ENCODE data around the gene LRRC75A.
"Not testable (repeated sequence)": the region's sequence is repeated elsewhere in the genome, so short reads cannot be mapped to it uniquely, and the experiment has no call there.

The LRRC75A gene

DNA sequence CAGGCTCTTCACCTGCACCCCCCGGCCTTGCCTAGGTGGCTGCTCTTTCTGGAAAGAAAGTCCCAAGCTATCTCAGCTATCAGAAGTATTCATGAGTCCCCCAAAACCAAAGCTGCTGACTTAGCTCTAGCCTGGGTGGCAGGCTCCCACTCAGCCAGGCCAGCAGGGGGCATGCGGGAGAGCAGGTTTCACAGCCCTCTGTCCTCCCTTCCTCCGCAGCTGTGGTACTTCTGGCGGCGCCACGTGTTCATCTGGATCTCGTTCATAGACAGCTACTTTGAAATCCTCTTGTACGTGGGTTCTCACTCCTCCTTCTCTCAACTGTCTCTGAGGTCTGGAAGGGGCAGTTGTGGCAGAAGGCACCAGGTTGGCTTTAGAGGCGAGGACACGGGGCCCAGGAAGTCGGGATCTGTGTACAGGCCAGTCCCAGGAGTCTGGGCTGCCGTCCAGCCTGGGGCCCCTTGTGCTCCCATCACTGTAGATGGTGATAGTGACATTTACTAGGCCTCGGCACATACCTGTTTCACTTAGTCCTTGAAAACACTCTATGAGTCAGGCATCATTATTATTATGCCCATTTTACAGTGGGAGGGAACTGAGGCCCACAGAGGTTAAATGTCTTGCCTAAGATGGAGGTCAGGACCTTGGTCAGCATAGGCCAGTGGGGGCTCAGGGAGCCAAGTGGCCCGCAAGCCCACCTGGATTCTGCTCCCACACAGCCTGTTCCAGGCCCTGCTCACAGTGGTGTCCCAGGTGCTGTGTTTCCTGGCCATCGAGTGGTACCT lies 63.7 kb downstream of the LRRC75A start:
- DNase-seq = peak; percentile 34 to 36

DNA sequence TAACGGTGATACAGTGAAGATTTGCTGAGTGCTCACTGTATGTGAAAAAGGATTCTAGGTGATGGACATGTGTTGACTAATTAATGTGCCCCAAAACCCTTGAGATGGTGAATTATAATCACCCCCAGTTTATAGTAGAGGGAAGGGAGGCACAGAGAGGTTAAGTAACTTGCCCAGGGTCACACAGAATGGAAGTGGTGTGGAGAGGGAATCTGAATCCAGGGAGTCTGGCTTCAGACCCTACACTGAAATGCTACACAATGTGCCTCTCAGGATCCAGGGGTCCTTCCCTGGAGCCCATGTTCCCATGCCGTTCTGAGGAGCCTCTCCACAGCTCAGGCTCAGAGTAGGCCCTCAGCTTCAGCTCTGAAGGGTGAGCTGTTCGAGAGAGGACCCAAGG lies 65.0 kb downstream of the LRRC75A start:
- DNase-seq = no peak

GRCh38 chr17:16425698-16426659 lies 66.0 kb downstream of the LRRC75A start:
- no peak for DNase-seq

GRCh38 chr17:16425202-16425601 lies 66.8 kb downstream of the LRRC75A start:
- DNase-seq = no peak

GRCh38 chr17:16423226-16423872 lies 68.6 kb downstream of the LRRC75A start:
- no peak for DNase-seq

- DNase-seq = no peak
These were observed 69.6 kb downstream of the LRRC75A start for GRCh38 chr17:16422416-16422815.

- peak; percentile 32 to 44 for DNase-seq
These were observed 72.1 kb downstream of the LRRC75A start for GRCh38 chr17:16419929-16420271.

GRCh38 chr17:16419074-16419928 lies 72.7 kb downstream of the LRRC75A start:
- peak; percentile 34 to 35 for DNase-seq

DNA sequence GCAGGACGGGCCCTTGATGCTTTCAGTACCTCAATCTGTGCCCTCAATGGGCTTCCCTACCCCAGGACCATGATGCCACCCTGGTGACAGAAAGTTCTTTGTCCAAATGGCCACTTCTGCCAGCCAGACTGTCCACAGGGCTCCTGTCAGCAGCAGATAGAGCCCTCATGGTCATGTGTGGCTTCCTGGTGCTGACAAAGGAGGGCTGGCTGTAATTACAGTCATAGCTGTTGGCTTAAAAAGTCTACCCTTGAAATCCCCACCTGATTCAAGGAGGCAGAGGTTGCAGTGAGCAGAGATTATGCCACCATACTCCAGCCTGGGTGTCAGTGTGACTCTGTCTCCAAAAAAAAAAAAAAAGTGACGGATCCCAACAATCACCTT lies 73.3 kb downstream of the LRRC75A start:
- DNase-seq = no peak

DNA sequence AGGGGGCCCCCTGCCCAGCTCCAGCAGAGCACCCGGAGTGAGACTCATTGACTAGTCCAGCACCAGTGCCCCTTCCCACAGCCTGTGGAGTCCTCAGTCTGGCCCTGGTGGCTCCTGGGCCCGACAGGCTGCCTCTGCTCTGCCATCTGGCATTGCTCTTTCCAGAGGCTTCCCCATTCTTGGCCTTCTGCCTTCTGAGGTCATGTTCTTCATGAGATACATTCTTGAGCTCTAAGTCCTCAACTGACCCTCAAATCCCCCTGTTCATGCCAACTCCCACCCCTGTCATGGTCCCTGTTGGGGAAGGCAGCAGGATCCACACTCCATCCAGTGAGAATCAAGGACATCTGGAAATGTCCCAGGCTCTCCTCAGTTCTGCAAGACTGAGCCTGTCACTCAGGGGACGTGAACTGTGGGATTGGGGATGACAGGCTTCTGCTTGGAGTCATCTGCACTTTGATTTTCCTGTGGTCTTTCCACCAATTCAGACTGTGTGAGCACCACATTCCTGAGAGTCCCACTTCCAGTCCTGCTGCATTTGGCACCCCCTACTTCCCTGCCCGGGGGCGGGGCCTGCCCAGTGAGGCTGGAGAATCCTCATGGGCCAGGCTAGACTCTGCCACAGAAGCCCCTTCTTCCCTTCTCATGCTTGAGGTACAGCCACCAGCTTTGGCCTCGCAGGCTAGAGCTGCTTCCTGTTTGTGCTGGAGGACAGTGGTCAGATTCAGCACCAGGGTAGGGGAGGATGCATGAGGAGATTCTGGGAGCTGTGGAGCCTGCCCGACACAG lies 73.9 kb downstream of the LRRC75A start:
- DNase-seq = no peak

DNA sequence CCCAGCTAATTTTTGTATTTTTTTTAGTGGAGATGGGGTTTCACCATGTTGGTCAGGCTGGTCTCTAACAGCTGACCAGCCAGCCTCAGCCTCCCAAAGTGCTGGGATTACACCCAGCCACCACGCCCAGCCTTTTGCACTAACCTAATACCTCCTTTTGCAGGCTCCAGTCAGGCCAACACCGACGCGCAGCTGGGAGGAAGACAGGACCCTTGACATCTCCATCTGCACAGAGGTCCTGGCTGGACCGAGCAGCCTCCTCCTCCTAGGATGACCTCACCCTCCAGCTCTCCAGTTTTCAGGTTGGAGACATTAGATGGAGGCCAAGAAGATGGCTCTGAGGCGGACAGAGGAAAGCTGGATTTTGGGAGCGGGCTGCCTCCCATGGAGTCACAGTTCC lies 74.6 kb downstream of the LRRC75A start:
- DNase-seq = no peak

- DNase-seq = peak; percentile 59 to 62
These were observed 76.7 kb downstream of the LRRC75A start, which contains the start of gene TRPV2 for GRCh38 chr17:16415031-16415924. Gene TRPV2 (plus strand): TSS chr17:16415571. CDS start chr17:16417669, 2,098 bp downstream.

- peak in 1 of 2 donors; percentile 30 for DNase-seq
These were observed 83.9 kb downstream of the LRRC75A start for GRCh38 chr17:16407911-16408588.

DNA sequence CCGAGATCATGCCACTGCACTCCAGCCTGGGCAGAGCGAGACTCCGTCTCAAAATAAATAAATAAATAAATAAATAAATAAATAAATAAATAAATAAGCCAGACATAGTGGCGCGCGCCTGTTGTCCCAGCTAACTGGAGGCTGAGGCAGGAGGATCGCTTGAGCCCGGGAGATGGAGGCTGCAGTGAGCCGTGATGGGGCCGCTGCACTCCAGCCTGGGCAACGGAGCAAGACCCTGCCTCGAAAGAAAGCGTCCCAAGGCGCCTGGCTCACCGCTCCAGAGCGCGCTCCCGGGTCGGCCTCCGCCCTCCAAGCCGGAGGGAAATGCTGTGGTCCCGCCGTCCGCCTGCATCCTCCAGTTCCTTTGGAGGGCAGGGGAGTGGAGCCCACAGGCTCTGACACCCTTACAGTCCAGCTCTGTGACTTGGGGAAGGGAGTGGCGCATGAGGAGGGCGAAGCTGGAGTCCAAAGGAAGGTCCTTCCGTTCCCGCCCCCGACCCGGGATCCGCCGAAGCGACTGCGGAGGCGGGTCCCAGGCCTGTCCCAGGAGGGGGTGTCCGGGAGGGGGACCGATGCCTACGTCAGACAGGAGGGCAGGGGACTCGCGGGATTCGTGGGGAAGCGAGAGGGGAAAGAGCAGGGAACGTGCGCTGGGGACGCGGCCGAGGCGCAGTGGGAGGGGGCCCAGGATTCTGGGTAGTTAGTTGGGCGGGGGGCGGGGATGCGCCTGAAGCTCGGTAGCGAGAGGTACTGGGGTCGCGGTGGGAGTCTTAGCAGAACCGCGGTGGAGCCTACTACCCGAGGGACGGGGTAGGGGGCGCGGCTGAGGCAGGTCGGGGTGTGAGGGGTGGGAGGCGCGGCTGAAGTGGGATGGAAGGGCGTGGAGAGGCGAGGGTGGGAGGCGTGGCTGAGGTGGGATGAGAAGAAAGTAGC lies 85.0 kb downstream of the LRRC75A start:
- DNase-seq = no peak

DNA sequence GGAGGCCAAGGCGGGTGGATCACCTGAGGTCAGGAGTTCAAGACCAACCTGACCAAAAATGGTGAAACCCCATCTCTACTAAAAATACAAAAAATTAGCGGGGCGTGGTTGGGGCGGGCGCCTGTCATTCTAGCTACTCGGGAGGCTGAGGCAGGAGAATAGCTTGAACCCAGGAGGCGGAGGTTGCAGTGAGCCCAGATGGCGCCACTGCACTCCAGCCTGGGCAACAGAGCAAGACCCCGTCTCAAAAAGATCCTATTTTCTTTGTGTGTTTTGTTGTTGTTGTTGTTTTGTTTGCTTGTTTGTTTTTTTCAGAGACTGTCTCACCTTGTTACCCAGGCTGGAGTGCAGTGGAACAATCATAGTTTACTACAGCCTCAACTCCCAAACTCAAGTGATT lies 88.1 kb downstream of the LRRC75A start:
- DNase-seq = not testable (repeated sequence)

GRCh38 chr17:16398270-16399267 lies 93.4 kb downstream of the LRRC75A start:
- DNase-seq = no peak

DNA sequence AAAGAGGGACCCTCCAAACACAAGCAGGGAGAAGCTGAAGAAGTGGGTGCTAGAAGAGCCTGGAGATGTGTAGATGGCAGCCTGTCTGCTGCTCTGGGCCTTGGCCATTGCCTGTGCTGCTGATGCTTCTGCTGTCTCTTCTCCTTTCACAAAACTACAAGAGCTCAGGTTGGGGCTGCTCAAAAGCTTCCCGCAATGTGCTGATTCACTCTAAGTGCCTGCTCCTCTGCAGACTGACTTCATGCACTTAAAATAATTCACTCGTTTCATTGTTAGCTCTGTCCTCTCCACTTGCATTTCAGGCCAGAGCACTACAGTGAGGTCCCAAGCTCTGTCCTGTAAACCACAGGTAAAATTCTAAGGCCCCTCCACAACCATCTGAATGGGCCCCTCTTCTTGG lies 95.3 kb downstream of the LRRC75A start:
- DNase-seq = not testable (repeated sequence)
